ENCODE results near the gene APCDD1.
"Not testable (repeated sequence)": the region's sequence is repeated elsewhere in the genome, so short reads cannot be mapped to it uniquely, and the experiment has no call there.

Gene APCDD1

GRCh38 chr18:10530002-10530401 lies 75.6 kb downstream of the APCDD1 start:
- DNase-seq: no peak

GRCh38 chr18:10530852-10531251 lies 76.4 kb downstream of the APCDD1 start:
- peak; percentile 24 for DNase-seq

DNA sequence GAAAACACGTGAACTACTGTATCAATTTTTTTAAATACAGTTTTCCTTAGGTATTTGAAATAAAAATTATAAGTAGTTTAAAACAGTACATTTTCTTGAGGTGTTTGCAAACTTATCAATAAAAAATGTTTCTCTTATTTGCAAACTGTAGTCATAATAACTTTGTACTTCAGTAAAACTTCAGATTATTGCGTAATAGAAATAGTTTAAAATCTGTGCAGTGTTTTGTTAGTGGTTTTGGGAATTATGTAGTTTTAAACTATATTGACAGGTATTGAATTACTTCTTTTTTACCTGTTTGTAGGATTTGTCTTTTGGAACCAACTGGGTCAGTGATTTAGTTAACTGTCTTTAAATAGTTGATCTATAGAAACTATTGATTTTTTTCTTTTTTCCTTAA lies 78.7 kb downstream of the APCDD1 start:
- DNase-seq: no peak

DNA sequence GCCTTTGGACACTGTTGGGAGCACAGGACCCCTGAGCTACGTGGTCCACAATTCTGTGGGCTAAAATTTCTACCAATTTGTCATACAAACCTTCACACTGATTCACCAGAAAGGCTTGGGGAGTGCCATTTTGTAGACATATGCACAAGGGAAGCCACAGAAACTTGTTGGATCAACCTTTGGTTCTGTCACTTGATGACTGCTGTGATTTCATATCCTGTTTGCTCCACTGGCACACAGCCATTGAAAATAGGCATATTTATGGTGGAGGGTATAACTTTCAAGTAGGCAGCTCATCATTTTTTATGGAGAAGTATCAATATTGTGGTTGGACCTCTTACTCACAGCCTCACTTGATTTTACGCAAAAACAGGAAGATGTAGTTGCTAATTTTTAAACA lies 81.8 kb downstream of the APCDD1 start:
- DNase-seq: no peak

GRCh38 chr18:10537765-10538164 lies 83.3 kb downstream of the APCDD1 start:
- no peak for DNase-seq

DNA sequence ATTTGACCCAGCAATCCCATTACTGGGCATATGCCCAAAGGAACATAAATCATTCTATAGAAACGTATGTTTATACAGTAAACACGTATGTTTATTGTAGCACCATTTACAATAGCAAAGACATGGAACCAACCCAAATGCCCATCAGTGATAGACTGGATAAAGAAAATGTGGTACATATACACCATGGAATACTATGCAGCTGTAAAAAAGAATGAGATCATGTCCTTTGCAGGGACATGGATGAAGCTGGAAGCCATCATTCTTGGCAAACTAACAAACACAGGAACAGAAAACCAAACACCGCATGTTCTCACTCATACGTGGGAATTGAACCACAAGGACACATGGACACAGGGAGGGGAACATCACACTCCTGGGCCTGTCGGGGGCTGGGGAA lies 84.7 kb downstream of the APCDD1 start:
- not testable (repeated sequence) for DNase-seq

Measured in activated T-cell treated with anti-CD3 and anti-CD28 coated beads for 4 hours (primary cell).